ENCODE measurements around the gene RANGAP1.
"Not testable (repeated sequence)": the region's sequence is repeated elsewhere in the genome, so short reads cannot be mapped to it uniquely, and the experiment has no call there.

The RANGAP1 gene

DNA sequence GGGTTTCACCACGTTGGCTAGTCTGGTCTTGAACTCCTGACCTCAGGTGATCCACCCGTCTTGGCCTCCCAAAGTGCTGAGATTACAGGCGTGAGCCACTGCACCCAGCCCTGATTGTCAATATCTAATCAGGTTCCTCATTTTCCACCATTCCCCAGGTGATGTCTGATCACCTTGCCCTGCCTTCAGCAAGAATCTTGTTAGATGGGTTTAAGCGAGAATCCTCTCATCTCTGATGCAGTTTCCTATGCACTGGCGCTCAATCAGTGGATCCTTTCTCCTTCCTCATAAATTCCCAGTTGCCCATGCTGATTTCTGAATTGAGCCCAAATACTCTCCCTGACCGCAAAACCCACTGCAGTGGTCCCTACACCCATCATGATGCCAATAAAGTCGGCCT lies 14.7 kb upstream of the RANGAP1 start:
- no peak for DNase-seq

DNA sequence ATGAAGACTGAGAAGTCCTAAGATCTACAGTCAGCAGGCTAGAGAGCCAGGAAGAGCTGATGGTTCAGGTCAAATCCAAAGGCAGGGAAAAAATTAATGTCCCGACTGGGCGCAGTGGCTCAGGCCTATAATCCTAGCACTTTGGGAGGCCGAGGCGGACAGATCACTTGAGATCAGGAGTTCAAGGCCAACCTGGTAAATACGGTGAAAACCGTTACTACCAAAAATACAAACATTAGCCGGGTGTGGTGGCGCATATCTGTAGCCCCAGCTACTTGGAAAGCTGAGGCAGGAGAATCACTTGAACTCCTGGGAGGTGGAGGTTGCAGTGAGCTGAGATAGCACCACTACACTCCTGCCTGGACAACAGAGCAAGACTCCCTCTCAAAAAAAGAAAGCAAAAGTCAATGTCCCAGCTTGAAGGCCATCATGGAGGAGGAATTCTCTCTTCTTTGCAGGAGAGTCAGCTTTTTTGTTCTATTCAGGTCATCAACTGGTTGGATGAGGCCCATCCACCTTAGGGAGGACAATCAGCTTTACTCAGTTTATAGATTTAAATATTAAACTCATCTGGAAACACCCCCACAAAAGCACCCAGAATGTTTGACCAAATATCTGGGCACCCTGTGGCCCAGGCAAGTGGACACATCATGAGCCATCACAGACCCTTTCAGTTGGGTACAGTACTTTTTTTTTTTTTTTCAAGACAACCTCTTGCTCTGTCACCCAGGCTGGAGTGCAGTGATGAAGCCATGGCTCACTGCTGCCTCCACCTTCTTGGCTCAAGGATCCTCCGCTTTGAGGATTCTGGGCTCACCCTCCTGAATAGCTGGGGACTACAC lies 11.1 kb upstream of the RANGAP1 start:
- DNase-seq, result no peak

DNA sequence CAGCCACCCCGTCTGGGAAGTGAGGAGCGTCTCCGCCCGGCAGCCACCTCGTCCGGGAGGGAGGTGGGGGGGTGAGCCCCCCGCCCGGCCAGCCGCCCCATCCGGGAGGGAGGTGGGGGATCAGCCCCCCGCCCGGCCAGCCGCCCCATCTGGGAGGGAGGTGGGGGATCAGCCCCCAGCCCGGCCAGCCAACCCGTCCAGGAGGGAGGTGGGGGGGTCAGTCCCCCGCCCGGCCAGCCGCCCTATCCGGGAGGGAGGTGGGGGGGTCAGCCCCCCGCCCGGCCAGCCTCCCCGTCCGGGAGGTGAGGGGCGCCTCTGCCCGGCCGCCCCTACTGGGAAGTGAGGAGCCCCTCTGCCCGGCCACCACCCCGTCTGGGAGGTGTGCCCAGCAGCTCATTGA lies 8.8 kb upstream of the RANGAP1 start:
- DNase-seq, result not testable (repeated sequence)

DNA sequence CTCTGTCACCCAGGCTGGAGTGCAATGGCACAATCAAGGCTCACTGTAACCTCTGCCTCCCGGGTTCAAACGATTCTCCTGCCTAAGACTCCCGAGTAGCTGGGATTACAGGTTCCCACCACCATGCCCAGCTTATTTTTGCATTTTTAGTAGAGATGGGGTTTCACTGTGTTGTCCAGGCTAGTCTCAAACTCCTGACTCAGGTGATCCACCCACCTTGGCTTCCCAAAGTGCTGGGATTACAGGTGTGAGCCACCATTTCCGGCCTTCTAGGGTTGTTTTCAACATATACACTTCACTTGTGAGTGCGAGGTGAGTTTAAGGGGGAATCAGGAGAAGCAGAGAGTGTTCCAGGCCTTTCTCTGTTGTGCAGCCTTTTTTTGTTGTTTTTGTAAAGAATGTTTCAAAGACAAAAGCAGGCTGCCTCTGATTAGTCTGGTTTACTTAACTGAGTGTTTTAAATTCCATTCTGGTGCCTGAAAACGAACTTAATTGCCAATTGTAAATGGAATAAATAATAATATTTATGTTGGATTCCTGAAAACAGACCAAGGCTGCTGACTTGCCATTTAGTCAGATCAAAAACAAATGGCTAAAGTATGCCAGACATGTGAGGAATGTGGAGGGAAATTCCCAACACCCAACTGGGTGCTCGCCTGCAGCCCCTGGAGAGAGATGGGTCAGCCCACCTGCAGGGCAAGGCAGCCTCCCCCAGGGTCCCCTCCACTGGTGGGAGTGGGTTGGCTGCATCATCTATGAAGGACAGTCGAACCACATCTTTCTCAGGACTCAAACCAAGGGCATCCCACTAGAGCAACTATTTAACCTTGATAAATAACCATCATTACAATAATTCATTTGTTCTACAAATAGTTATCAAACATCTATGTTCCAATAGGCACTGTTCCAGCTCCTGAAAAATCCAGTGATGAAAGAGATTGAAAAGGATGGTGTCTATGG lies 4.6 kb upstream of the RANGAP1 start:
- DNase-seq, result no peak

DNA sequence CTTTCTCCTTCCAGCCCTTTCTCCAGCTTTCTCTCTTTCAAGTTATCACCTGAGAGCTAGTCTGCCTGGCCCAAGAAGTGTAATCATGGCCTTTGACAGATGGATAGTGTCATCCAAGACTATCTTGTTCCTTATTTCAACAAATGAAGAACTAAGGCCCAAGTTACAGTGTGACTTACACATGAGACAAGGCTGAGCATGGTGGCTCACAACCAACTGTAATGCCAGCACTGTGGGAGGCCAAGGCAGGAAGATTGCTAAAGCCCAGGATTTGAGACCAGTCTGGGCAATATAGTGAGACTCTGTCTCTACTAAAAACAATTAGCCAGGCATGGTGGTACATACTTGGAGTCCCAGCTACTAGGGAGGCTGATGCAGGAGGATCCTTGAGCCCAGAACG lies 3.7 kb upstream of the RANGAP1 start:
- DNase-seq, result no peak

DNA sequence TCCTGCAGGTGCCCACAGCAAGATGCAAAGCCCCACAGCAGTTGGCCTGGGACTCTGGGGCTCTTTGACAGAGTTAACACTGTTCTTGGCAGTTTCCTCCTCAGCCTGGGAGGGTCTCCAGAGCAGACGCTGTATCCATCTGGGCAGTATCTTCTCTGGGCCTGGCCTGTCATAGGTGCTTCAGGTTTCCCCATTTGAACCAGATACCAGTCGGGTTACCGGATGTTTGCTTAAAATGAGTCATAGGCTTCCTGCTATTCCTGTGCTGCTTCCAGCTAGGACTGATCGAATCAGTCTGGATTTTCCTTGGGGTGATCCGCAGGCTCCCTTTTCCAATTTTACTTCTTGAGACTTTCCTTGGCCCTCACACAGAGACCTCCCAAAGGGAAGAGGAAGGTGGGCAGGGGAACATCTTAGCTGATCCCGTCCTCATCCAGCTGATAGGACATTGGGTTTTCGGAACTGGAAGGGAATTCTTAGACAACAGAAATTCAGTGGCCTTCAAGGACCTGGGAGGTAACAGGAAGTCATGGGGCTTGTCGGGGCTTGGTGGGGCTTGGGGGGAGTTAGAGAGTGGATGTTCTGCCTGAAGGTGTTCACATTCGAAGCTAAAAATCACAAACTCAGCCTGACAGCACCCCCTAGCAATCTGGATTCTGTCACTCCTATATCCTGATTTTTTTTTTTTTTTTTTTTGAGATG lies 2.4 kb upstream of the RANGAP1 start:
- DNase-seq, result peak; percentile 22

DNA sequence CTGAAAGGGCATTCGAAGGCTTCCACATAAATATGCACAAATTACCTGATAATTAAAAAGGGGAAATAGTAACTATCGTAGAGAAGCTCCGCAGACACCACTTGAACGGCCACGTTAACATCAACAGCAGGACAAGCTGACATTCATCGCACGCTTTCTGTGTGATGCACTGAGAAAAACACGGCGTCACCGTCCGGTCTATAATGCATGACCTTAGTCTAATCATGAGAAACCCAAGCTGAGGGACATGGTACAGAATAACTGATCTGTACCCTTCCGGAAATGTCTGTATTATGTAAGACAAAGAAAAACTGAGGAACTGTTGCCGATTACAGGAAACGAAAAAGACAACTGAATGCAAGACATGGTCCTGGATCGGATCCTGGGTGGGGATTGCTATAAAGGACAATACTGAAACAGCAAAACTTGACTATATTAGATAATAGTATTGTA lies 678 bp upstream of the RANGAP1 start:
- DNase-seq, result no peak

DNA sequence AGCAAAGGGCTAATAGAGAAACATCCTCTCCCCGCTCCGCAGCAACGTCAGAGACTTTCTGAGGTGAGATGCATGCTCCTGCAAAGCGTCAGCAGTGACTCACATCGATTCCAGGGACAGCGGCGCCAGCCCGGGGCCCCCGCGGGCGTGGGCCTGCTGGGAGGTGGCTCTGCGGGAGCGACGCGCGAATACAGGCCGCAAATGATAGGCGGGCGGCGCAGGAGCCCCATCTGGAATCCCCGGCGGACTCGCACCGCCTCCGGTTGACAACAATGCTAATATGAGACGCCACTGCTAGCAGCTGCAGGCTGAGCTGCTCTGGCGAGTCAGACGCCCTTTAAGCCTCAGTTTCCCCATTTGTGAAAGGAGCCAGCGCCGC lies 557 bp downstream of the RANGAP1 start:
- no peak for DNase-seq

DNA sequence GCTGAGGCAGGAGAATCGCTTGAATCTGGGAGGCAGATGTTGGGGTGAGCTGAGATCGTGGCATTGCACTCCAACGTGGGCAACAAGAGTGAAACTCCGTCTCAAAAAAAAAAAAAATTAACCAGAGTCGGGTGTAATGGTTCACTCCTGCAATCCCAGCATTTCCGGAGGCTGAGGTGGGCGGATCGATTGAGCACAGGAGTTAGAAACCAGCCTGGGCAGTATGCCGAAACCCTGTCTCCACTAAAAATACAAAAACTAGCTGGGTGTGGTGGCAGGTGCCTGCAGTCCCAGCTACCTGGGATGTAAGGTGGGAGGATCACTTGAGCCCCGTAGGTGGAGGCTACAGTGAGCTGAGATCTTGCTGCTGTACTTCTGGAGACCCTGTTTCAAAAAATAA lies 1.5 kb downstream of the RANGAP1 start:
- DNase-seq, result no peak

DNA sequence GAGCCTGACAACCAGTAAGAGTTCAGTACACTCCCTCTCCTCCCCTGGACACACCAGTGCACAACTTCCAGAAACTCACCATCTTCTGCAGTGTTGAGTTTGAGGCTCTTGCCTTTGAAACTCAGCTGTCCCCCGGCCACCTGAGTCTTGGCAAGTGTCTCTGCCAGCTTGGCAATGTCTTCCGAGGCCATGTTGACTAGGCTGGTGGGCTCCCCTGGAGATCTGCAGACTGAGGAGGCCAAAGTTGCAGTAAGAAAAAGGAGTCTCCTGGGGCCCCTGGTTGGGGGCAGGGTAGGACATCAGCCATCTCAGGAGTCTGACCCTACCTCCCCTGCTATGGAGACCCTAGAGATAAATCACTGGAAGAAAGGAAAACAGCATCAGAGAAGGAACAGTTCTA lies 5.1 kb downstream of the RANGAP1 start:
- DNase-seq, result no peak

DNA sequence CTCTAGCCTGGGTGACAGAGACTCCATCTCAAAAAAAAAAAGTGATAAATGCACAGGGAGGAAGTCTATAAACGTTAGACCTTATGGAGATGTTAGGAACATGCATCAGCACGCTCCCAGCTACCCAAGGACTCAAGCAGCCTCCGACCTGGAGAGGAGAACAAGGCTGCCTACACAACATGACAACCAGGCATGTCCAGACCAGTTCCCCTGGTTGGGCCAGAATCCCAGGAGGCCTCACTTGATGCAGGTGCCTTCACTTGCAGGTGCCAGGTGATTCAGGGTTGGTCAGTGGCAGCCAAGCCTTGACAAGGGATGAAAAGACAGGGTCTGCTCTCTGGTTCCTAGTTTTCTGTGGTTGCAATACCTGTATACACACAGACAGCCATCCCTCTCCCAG lies 5.9 kb downstream of the RANGAP1 start:
- no peak for DNase-seq

DNA sequence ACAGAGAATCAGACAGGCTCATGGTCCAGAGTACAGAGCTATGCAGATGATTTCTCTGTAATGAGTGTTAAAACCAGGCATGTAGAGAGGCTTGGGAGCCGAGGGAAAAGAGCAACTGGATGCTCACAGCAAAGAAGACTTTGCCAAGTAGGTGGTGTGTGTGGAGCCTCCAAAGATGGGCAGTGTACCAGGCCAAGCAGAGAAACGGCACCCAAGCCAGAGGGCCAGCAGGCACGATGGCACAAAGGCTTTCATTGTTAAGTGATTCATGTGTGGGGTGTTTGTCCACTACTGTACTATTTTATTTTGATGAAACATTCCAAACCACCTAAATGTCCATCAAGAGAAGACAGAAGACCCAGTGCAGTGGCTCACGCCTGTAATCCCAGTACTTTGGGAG lies 11.1 kb downstream of the RANGAP1 start:
- no peak for DNase-seq

DNA sequence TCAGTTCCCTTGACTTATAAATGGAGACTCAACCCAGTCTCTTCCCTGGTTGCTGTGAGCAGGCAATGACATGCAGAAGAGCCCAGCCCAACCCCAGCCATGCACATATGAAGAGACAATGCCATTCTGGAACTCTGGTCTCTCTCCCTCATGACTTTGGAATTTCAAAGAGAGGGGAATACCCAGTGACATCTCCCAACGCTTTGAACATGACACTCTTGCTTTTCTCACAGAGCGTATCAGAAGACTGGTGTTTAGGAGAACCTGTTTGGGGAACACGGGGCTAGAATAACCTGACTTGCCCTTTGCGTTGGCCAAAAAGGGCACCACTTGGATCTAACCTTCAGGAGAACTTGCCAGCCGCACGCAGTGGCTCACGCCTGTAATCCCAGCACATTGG lies 12.9 kb downstream of the RANGAP1 start:
- no peak for DNase-seq

DNA sequence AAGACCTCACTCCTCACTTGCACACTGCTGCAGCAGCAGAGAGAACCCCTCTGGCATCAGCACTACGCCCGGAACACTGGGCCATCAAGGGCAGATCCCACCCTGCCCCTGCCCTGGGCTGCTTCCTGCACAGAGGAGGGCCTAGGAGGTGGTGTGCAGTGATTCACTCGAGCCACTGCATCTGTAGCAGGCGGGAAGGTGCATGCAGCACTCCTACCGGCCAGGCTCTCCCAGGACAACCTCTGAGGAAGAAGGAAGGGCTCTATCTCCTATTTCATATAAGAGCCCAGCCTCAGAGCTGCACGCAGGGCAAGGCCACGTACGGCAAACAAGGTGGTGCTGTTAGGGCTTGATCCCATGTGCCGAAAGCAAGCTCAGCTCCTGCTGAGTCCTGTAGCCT lies 14.2 kb downstream of the RANGAP1 start:
- DNase-seq, result no peak

DNA sequence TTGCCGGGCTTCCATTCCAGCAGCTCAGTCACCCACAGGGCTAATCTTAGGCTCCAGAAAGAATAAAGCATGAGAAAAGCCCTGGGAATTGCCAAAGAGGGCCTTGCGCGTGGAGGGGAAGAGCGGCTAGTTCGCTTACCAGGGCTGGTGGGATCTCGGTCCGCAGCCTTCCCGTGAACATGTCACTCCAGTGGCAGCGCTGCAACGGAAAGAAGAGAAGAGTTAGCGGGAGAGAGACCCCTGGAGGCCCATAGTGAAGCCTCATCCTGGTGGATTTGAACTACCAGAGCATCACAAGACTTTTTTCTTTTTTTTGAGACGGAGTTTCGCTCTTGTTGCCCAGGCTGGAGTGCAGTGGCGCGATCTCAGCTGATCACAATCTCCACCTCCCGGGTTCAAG lies 18.0 kb downstream of the RANGAP1 start:
- DNase-seq, result no peak

DNA sequence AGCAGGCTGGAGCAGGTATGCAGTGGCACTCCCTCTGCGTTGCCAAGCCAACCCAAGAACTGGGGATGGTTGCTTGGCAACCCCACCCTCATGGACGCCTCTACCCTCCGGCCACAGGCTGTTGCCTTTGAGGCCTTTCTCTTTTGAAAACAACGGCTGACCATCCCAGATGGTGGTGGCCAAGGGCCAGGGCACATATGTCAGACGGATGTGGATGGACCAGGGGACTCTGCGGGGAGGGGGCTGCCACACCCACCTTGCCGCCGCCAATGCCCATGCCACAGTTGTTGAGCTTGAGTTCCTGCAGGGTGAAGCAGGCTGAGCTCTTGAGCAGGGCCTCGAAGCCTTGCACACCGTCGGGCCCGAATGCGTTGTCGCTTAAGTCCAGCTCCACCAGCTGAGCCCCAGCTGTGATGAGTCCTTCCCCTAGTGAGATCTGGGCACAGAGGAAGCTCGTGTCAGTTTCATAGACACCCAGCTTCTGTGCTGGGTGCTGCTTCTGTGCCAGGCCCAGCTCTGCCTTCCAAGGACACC lies 21.5 kb downstream of the RANGAP1 start:
- no peak for DNase-seq

DNA sequence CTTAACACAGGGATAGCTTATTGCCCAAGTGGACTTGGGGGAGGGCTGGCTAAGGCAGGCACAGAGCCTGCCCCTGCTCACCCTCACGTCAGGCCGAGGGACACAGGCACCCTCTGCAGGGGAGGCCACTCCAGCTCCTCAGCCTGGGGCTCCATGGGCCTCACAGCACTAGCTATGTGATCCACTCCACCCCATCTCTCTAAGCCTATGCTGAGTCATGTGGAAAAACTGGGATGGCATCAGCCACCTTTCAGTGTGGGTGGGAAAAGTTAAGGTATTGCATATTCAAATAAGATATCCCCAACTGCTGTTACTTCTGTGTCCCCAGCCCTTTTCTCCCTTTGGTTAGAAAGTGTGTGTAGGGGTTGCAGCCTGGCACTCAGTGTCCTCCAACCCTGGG lies 22.3 kb downstream of the RANGAP1 start:
- DNase-seq, result no peak

DNA sequence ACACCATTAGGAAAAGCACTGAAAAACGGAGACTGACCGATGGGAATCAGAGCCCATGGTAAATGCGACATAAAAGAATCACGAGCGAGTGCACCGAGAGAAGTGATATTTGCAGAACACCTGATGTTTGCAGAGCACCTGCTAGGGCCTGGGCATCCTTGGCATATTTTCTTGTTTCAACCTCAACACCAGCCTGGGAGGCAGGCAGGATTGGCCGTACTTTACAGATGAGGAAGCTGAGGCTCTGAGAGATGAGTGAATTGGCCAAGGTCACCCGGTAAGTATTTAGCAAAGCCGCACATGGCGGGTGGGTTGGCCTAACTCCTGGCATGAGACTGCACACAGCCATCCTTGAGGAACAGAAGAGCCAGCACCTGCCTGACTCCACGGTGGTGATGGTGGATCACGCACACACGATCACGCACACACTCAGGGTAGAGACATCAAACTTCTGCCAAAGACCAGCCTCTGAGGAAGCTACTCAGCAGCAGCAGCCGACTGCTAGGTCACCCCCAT lies 23.7 kb downstream of the RANGAP1 start:
- no peak for DNase-seq

DNA sequence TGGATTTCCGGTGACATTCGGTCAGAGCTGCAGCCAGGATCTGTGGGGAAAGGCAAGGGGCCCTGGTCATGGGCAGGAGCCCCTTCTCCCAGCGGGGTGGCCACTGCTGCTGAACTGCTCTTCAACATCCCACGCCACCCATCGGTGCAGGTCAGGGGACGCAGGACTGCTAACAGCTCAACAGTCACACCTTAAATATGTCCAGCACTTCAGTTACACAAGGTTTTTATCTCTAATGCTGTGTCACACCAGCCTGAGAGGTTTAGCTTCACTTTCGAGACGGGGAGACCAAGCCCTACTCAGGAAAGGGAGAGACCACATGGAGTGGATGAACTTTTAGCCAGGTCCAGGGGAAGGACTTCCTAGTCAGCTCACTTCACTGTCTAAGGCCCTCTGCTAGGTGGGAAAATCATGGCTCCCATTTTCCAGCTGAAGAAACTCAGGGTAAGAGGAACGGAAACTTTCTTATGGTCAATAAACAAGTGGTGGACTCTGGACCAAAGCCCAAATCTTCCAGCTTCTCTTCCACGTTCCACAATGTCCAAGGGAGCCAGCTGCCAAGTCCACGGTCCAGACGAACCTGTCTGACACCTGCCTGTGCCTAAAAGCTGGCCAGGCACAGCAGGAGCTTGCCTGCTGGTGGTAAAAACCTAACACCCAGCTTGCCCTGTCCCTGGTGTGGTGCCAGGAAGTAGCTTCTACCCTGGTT lies 24.3 kb downstream of the RANGAP1 start:
- DNase-seq, result no peak

DNA sequence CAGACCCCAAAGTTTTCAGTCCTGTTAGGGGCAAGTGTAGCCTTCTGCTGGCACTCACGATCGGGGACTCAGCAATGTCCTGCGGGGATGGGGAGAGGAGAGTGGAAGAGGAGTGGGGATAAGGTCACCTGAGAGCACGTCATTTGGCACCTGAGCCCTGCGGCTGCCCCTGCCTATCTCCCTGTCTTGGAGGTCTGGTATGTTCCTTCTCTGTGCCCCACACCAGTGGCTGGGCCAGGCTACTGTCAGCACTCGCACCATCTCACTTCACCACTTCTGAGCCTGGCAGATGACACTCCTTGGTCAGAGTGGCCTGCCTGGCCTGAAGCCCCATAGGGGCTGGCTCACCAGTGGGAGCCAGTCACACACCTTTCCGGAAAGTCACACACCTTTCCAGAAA lies 25.1 kb downstream of the RANGAP1 start:
- DNase-seq, result no peak

DNA sequence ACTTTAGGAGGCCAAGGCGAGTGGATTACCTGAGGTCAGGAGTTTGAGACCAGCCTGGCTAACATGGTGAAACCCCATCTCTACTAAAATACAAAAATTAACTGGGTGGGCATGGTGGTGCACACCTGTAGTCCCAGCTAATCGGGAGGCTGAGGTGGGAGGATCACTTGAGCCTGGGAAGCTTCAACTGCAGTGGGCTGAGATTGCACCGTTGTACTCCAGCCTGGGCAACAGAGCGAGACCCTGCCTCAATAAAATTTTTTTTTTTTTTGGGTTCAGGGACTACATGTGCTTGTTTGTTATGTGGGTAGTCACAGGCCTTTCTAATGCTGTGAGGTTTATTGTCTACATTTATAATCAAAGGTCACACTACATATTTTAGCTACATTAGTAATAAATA lies 26.2 kb downstream of the RANGAP1 start:
- DNase-seq, result not testable (repeated sequence)

DNA sequence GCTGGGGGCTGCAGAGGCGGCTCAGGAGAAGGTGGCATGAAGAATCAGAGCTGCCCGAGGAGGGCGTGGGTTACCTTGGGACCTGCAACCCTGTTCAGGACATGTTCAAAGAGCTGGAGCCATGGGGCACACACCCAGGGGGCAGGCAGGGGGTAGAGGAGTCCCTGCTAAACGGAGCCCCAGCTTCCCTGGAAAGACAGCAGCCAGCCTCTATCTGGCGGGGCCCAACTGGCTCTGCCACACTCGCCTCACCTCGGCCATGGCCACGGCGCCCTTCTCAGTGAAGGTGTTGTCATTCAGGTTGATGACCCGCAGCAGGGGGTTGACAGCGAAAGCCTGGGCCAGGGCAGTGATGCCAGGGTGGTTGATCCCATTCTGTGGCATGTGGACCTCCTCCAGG lies 28.3 kb downstream of the RANGAP1 start:
- DNase-seq, result no peak

Measured in NCI-H446 treated with DMSO at 0.1 percent for 48 hours (cell line).